AG08396 (cell line): ENCODE results near the gene TMBIM1.

Experiments used
- DNase-seq: peaks from one replicate; pipeline ENCODE4 v3.0.0; 2012; ENCODE audit warnings: low spot score, mixed read lengths

Gene TMBIM1, protein sequence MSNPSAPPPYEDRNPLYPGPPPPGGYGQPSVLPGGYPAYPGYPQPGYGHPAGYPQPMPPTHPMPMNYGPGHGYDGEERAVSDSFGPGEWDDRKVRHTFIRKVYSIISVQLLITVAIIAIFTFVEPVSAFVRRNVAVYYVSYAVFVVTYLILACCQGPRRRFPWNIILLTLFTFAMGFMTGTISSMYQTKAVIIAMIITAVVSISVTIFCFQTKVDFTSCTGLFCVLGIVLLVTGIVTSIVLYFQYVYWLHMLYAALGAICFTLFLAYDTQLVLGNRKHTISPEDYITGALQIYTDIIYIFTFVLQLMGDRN

DNA sequence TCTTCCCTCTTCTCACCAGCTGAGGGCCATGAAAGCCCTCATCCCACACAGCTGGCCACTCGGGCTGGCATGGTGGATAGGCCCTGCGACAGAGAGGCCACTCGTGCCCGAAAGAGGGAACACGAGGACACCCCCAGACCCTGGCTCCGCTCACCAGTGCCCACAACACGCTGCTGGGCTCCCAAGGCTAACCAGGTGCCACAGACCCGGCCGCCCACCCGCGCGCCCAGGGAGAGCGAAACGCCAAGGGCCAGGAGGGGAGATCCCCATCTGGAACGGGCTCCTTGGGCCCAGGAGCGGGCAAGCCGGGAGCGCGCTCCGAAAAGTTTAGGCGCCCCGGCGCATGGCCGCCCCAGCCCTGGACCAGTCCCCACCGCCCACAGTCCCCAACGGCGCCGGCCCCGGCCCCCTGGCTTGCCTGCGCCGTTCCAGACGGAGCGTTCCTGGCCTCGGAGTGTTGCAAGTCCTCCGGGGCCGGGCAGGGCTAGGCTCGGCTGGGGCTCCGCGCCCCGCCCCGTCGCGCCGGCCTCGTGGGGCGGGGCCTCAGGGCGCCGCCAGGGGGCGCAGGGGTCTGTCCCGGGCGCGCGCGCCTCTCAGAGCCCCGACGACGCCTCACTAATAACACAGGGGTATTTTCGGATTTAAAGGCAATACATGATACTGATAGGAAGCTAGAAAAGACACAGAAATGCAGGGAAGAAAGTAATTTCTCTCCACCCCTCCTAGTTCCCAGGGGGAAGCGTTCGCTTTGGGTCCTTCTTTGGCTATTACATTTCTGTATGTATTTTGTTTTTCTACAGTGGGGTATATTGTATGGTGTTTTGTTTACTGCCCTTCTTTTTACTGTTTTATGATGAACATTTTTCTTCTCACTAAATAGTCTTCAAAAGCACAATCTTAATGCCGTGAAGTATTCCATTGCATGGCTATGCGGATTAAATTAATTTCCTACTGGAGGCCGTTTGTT is at the start of gene TMBIM1:
TMBIM1 (minus strand) TSS at position 456 of the 967 bp plus-strand sequence. CDS start 10,362 bp downstream, outside the sequence.
- DNase-seq, result peak; percentile 94

DNA sequence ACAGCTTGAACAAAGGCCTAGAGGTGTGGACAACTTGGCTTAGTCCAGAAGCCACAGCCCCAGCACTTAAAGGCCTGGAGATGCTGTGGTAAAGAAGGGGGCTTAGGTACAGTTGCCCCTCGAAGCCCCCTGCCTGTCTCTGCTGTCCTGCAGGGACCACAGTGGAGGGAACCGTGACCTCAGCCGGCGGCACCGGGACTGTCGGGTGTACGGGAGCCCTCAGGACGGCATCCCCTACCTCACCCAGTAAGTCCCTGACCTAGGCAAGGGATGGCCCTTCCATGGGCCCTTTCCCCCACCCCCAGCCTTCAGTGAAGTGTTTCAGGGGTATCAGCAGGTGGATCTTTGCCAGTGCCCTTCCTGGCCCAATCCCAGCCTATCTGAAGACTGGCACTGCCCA is 49.1 kb upstream of the TMBIM1 start:
- no peak for DNase-seq

DNA sequence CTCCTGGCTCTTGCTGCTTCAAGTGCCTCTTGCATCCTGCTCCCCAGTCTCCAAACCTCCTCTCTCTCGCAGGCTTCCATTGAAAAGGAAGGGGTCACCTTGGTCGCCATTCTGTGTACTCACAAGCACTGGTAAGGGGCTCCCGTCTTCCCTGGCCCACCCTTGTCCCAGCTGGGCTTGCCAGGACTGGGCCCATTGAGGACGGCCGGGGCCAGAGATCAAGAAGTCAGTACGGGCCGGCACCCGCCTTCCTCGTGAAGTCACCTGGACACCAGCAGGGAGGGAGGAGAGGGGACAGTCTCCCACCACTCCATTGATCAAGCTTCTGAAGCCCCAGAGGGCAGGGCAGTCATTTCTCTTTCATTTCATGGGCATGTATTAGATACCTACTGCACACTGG is 48.4 kb upstream of the TMBIM1 start:
- DNase-seq, result no peak

DNA sequence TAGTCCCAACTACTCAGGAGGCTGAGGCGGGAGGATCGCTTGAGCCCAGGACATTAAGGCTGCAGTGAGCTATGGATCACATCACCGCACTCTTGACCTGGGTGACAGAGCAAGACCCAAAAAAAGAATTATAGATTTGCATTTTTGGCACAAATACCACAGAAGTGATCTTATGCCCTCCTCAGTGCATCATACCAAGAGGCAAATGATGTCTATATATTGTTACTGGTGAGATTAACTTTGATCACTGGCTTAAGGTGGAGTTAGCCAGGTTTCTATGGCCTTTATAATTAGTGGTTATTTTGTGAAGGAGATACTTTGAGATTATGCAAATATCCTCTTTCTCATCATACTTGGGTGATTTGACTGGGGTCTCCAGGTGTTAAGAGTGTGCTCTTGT is 42.2 kb upstream of the TMBIM1 start:
- DNase-seq, result no peak

DNA sequence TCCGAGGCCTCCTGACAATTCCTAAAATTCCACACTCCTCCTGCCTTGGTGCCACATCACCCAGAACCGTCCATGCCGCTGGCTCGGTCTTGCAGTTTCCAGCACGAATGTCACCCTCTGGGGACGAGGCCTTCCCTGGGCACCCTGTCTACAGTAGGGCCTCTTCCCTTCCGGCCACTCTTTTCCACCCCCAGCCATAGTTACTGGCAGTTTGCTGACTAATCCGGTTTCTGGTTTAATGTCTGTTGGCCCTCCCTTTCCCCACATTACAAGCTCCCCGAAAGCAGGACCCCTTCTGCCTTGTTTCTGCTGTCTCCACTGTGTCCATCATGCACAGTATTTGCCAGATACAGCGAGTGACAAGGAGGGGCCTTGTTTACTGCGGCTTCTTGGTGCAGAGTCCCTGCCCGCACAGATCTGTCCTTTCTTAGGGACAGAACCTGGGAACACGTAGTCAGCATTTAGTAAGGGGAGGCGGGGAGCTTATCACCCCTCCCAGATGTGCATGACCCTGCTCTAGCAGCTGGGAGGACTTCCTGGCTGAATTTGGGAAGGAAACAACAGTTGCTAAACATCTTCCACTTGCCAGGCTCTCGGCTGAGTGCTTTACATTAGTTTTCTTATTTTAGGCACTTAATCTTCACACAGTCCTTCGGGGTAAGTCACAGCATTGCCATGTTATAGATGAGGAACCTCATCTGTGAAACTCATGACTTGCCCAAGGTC is 40.8 kb upstream of the TMBIM1 start:
- no peak for DNase-seq

DNA sequence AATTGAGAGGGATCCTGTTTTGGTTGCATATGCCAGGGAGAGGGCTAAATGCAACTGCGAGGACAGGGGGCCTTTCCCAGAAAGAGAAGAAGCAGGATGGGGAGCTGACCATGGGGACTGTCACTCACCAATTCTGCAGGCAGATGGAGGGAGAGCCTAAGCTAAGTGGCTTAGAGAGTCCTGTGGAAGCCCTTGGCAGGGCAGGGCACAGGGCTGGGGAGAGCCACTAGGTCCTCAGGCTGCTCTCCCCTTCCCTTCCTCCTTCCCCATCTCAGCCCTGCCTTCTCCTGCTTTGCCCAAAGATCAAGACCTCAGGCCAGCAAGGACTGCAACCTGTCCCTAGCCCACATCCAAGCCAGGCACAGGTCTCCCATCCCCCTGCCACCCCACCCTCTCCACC is 40.0 kb upstream of the TMBIM1 start:
- DNase-seq, result no peak

DNA sequence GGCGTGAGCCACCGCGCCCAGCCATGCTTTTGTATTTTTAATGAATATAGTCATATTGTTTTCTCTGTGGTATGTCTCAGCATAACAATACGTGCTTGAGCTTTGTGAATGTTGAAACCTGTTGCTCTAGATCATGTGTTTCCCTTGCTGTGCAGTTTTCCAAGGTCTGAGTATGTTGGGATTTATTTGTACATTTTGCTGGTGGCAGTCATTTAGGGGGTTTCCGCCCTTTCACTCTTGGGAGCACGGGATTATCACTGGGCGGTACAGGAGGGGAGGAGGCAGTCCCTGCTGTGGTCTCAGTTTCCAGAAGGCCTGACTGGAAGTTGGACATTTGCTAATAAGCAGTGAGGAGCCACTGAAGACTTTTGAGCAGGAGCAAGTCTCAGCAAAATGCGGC is 39.4 kb upstream of the TMBIM1 start:
- DNase-seq, result no peak

DNA sequence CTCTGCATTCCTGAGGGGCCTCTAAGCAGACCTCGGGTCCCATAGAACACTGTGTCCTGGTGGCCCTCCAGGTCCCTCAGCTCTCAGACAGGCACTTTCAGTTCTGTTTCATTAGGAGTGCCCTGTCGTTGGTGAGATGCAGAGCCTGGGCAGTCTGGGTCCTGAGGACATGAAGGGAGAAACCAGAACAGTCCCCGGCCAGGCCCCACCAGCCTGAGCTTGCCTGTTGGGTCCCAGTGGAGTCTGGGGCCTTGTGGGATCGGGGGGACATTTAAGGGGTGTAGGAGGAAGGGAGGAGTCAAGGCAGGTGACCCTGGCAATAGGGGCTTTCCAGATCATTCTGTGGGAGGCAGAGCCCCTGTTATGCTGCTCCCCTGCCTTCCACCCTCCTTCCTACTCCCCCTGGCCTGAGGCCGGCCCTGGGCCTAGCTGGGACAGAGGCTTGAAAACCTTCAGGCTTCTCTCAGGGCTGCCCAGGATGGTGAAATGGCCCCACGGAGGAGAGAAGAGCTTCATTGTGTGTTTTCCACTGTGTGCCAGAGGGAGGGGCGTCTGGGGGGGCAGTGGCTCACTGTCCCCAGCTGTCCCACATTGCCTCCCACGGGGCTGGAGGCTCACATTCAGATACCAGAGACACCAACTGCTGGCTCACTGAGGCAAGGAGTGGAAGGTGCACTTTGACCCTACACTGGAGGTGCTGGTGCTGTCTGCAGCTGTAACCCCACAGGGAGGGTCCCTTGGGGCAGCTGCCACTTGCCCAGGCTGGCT is 37.7 kb upstream of the TMBIM1 start:
- no peak for DNase-seq

DNA sequence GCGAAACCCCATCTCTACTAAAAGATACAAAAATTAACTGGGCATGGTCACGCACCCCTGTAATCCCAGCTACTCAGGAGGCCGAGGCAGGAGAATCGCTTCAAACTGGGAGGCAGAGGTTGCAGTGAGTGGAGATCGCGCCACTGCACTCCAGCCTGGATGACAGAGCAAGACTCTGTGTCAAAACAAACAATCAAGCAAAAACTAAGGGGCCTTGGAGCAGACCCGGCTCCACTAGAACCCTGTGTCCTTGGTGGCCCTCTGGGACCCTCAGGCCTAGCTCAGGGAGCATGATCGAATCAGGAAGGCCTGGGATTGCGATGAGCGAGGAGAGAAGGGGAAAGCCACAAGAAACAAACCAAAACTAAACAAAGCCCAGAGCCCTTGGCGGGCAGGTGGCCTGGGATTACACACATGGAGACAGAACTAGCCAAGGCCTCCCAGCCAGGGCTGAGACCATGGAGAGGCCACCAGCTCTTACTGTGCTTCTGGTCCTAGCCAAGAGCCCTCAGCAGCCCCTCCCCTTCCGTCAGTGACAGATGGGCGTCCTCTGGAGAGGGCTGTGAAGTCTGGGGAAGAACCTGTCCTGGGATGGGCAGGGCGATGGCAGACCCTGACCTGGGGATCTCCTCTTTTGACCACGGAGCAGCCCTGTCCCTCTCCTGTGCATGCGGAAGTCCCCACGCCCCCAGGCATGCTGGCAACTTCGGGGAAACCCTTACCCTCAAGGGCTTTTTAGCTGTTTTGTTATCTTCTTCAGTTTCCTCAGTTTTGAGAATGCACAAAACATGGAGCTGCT is 36.9 kb upstream of the TMBIM1 start:
- DNase-seq, result no peak

DNA sequence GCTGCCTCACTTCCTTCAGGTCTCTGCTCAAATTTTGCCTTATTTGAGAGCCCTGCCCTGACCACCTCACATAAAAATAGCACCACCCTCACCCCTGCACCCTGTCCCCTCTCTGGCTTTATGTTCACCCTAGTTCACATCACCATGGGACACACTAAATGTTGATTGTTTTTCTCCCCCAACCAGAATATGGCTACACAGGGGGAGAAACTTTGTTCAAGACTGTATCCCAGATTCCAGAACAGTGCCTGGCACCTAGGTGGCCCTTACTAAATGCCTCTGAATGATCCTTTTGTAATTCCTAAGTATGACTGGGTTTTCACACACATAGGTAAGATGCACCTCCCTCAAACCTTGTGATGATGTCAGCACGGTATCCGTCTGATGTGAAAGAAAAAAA is 36.0 kb upstream of the TMBIM1 start:
- no peak for DNase-seq

DNA sequence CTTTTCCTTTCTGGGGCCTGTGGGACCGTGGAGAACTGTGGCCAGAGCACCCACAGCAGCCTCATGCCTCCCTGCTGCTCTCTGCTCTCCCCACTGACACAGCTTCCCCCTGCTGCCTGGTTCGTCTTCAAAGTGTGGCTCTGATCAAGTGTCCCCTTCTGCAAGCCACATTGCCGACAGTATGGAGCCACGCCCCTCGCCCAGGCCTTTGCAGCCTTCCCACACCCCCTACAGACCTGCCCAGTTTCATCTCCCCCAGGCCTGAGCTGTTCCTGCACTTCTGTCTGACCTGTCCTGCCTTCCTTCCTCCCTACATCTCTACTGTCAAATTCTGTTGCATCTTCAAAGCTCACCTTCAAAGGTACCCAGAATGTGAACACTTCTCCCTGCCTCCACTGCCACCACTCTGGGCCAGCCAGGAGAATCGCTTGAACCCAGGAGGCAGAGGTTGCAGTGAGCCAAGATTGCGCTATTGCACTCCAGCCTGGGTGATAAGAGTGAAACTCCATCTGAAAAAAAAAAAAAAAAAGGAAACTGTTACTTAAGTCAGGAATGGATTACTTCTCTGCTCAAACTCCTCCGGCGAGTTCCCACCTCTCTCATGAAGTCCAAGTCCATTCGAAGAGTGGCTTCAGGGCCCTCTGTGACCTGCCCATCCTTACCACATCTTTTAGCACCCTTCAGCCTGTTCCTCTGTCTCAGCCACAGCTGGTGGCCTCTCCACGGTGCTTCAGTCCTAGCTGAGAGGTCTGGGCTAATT is 35.3 kb upstream of the TMBIM1 start:
- DNase-seq, result no peak

DNA sequence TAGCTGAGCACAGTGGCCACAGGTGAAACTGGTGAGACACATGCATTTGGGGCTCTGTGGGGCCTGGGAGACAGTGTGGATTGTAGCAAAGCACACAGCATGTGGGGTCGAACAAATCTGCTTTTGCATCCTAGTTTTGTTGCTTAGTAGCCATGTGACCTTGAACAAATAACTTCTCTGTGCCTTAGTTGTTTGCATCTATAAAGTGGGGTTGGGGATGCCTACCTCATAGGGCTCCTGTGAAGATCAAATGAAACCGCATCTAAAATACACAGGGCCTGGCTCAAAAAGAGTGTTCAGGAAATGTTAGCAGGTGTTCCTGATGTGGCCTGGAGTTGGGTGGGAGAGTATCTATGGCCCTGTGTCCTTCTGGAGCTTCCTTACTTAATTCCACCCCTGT is 34.0 kb upstream of the TMBIM1 start:
- no peak for DNase-seq

DNA sequence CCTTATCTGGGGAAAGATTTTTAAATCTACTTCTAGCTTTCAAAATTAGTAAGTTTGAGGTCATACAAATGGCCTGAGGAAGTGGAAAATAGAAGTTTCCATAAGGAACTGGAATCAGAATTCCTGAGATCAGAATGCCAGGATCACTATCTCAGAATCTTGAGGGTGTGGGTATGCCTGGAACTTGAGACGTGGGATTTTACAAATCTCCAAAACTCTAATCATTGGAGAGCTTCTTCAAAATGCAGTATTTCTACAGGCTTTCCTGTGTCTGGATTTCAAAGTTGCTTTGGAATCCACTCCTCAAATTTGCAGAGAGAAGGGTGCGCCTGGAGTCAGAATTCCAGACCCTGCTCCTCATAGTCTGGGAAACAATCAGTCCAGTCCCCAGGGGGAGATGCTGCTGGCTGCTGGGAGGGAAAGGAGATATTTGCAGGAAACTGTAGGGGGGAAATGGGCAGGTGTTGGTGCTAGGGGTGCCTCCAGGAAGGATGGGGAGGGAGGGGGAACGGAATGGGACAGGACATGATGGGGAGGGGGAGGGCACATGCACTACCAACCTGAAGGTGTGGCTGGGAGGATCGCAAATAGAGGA is 33.4 kb upstream of the TMBIM1 start:
- DNase-seq, result no peak

DNA sequence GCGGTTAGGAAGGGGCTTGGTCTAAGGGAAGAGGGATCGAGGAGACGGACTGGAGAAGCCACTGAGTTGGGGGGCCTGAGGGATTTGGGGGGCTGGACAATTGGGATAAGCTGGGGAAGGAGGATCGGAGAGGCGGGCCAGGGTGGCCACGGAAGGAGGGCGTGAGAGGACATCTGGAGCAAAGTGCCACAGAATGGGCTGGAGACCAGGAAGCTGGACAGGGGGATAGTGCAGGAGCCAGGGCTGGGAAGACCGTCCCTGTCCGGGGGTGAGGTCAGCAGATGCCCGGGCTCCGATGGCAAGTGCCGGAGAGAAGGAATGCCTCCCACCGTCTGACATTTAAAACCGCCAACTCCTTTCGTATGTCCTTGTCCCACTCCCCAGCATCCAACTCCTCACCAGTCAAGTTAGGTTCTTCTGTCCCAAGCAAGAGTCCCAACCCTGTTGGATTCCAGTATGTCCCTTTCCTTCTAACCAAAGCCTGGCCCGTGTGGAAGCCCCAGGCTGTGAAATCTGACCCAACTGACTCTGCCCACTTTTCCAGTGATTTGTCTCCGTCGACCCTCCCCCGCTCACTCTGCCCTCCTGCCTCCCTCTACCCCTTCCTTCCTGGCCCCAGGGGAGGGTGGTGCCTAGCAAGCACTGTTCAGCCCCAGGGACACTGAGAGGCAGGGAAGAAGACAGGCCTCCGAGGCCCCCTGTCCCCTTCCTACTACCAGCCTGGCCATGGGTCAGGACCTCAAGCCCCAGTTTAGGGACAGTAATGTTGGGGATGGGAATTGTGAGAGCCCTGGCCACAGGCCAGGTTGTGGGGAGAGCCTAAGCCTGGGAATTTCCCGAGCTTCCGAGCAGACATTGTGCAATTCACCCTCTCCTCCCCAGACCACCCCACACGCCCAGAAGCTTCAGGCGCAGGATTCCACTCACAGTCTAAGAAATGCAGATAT is 31.5 kb upstream of the TMBIM1 start:
- peak; percentile 33 for DNase-seq

DNA sequence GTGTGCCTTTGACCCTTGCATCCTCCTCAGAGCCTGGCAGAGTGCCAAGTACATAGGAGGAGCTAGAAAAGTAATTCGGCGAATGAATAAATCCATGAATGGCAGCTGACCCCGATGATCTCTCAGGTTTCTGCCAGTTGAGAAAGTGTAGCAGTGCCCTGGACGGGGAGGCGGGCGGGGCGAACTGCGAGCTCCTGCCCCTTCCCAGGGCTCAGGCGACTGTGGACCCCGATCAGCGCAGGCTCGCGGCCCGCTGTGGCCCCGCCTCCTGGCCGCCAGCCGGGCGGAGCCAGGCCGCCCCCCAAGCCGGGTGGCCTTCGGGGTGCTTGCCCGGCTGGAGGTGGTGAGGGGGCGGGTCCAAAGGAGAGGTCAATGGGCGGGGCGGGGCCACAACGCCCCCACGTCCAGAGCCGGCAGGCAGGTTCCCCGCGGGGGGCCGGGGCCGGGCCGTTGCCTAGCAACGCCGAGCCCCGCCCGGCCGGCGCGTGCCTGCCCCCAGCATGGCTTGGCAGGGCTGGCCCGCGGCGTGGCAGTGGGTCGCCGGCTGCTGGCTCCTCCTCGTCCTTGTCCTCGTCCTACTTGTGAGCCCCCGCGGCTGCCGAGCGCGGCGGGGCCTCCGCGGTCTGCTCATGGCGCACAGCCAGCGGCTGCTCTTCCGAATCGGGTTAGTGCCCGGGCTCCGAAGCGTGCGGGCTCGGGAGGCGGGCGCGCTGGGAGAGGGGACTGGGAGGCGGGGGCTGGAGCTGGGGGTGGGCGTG is 30.6 kb upstream of the TMBIM1 start:
- DNase-seq, result peak; percentile 89

DNA sequence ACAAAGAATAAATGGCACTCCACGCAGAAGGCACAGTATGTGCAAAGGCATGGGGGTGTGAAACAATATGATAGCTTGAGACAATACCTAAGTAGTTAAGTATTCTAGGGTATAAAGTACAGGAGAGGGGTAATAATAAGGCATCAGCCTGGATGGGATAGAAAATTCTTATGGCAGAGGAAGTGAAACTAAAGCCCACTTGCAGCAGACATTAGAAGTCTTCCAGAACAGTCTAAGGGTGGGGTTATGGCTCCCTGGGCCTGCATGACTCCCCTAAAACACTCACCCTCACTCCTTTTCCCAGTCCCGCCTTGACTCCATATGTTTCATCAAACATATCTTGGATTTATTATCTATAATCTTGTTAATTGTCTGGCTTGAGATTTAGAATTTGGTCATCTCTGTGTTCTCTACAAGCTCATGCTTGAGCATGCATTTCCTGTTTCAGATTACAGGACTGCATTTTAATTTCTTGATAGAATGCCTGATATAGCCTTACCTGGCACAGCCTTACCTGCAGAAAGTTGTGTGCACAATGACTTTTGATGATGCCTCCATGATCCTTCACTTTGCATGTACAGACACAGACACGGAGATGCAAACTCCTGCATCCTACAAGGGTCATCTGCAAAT is 28.5 kb upstream of the TMBIM1 start:
- DNase-seq, result no peak

DNA sequence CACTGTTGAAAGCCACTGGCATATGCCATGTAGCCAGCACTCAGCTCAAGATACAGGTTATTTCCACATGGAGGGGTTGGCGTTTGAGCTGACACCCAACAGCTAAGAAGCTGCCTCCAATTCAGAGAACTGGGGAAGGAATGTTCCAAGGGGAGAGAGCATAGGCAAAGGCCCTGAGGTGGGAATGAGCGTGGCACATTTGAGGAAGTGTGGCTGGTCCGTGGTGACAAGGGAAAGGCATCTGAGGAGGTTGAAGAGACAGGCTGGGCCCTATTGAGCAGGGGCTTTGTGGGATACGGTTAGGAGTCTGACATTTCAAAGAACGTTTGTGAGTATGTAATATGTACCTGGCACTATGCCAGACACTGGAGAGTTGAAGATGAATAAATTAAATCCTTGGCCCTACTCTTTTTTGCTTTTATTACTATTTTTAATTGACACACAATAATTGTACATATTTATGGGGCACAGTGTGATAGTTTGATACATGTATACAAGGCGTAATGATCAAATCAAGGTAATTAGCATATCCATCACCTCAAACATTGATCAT is 27.6 kb upstream of the TMBIM1 start:
- DNase-seq, result no peak
